Measurements from ENCODE around the gene SULT6B1. TPM values are rescaled to one million over a fixed set of nuclear protein-coding genes. Genes with fewer than 3 reads are reported as not detected.
"Not testable (repeated sequence)": the region's sequence is repeated elsewhere in the genome, so short reads cannot be mapped to it uniquely, and the experiment has no call there.

The SULT6B1 gene
- total RNA-seq, 2 experiments from 2014 or later, result not detected

DNA sequence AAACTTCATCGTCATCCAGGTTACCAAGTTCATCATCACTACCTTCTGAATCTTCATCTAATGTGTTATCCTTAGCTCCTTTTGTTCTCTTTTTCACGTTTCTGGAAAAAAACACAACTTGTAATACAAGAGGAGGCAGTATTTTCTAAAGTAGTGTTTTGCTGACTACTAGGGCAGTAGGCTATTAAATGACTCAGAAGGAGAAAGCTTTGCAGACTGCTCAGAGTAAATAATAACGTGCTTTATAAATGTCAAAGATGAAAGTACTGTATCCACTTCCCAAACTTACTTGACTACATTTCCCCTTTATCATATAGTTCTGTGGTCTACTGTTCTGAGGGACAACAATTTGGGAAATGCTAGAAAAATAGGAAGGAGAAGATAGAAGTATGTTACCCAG lies 23.5 kb upstream of the SULT6B1 start:
- Mint-ChIP-seq H3K4me3 (no peak overlapping the region), H3K27ac (no peak overlapping the region), H3K9me3 (ENCODE audit: insufficient read depth) (peaks cover 18% of the 10 kb centered on the region), H3K27me3 (ENCODE audit: low read depth) (no peaks in the 10 kb centered on the region), H3K4me1 (ENCODE audit: low read depth) (peaks cover 9% of the 10 kb centered on the region), H3K36me3 (ENCODE audit: low read depth) (peaks cover 78% of the 10 kb centered on the region)
- ATAC-seq (no peak), DNase-seq (no peak)
- ChIA-PET CTCF (interaction anchor here (1.2 to 1.3 kb wide), 3 partner anchors 11 to 51 kb away, joined by 3 to 4 read pairs (median 3); no protein-coding TSS in a partner anchor), POLR2A (no interaction called here)

DNA sequence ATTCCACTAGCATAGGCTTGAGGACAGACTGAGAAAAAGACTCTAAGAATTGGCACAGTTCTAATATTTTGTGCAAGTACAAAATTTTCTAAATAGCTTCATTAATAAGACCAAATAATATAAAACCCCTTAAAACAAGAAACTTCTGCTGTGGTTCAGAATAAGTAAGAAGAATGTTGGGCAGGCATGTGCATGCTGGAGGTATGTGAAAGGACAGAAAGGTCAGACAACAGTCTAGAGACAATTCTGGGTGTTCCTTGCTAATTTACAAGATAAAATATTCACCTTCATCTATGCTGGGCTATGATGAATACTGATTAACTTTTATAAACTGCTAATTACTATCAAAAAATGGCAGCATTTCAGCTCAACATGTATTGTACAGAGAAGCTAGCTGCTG lies 22.7 kb upstream of the SULT6B1 start:
- DNase-seq, result no peak
- POLR2A ChIA-PET, result no interaction called here
- ATAC-seq, result no peak

DNA sequence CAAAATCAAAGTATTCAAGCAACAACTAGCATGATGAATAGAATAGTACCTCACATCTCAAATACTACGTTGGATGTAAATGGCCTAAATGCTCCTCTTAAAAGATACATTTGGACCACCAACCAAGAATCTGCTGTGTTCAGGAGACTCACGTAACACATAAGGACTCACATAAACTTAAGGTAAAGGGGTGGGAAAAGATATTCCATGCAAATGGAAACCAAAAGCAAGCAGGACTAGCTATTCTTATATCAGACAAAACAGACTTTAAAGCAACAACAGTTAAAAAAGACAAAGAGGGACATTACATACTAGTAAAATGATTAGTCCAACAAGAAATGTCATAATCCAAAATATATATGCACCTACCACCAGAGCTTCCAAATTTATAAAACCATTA lies 18.3 kb upstream of the SULT6B1 start:
- CTCF ChIA-PET; ATAC-seq; H3K27ac Mint-ChIP-seq; POLR2A ChIA-PET; DNase-seq; H3K27me3 Mint-ChIP-seq (ENCODE audit: low read depth); H3K4me3 Mint-ChIP-seq: not testable (repeated sequence)
- peaks cover 15% of the 10 kb centered on the region for H3K4me1 Mint-ChIP-seq (ENCODE audit: low read depth)
- peaks cover 94% of the 10 kb centered on the region for H3K36me3 Mint-ChIP-seq (ENCODE audit: low read depth)
- H3K9me3 Mint-ChIP-seq (ENCODE audit: insufficient read depth), result peaks cover 41% of the 10 kb centered on the region

More for the DNA sequence above, 22.7 kb upstream of the SULT6B1 start:
- H3K9me3 Mint-ChIP-seq (ENCODE audit: insufficient read depth), result peaks cover 24% of the 10 kb centered on the region
- no peak overlapping the region for H3K4me3 Mint-ChIP-seq
- CTCF ChIA-PET, result interaction anchor here (1.3 kb wide), 1 partner anchor 51 kb away, joined by 3 read pairs; no protein-coding TSS in a partner anchor
- no peak overlapping the region for H3K27ac Mint-ChIP-seq
- H3K36me3 Mint-ChIP-seq (ENCODE audit: low read depth), result peaks cover 78% of the 10 kb centered on the region
- peaks cover 9% of the 10 kb centered on the region for H3K4me1 Mint-ChIP-seq (ENCODE audit: low read depth)
- H3K27me3 Mint-ChIP-seq (ENCODE audit: low read depth), result no peaks in the 10 kb centered on the region

DNA sequence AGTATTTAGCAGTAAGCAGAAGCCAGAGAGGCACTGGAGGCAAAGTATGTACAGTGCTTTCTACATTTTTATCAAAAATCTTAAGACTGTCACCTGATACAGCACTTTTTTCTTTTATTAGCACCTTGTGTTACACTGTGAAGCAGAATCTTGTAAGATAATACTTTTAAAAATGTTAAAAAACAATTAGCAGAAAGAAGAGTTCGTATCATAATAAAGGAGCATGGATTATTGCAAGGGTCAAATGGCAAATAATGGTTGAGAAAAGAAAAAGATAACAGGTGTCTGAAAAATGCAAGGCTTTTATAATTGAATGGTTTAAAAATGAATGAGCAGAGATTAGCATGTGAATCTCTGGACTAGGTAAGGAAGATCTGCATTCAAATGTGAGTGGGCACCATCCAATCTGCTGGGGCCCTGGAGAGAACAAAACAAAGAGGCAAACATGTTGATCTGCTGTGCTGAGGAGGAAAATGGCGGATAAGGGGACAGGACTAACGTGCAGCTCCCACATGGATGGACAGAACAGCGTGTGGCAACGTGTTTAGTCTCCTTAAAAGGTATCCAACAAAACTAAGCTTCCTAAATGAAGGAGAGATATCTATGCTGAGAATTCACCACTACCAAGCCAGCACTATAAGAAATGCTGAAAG lies 17.3 kb upstream of the SULT6B1 start:
- CTCF ChIA-PET, result no interaction called here
- H3K27me3 Mint-ChIP-seq (ENCODE audit: low read depth), result no peaks in the 10 kb centered on the region
- POLR2A ChIA-PET, result no interaction called here

DNA sequence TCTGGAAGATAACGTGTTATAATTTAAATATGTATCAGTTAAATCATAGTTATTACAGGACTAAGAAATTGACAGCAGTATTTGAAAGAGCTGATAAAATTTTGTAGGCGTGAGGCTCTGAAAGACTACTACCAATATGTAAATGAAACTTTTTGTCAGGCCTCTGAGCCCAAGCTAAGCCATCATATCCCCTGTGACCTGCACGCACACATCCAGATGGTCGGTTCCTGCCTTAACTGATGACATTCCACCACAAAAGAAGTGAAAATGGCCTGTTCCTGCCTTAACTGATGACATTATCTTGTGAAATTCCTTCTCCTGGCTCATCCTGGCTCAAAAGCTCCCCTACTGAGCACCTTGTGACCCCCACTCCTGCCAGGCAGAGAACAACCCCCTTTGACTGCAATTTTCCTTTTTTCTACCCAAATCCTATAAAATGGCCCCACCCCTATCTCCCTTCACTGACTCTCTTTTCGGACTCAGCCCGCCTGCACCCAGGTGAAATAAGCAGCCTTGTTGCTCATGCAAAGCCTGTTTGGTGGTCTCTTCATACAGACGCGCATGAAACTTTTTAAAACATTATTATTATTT lies 16.7 kb upstream of the SULT6B1 start:
- H3K4me3 Mint-ChIP-seq; ATAC-seq; CTCF ChIA-PET; DNase-seq; H3K27me3 Mint-ChIP-seq (ENCODE audit: low read depth): not testable (repeated sequence)
- POLR2A ChIA-PET, result interaction anchor here (0.6 to 0.7 kb wide), 3 partner anchors 24 to 239 kb away, joined by 3 read pairs; partner anchors contain the start of gene STRN
- peaks cover 90% of the 10 kb centered on the region for H3K36me3 Mint-ChIP-seq (ENCODE audit: low read depth)
- H3K27ac Mint-ChIP-seq, result peak overlapping the region; percentile 25
- H3K4me1 Mint-ChIP-seq (ENCODE audit: low read depth), result peaks cover 29% of the 10 kb centered on the region
- peaks cover 41% of the 10 kb centered on the region for H3K9me3 Mint-ChIP-seq (ENCODE audit: insufficient read depth)

More for the DNA sequence above, 17.3 kb upstream of the SULT6B1 start:
- Mint-ChIP-seq H3K36me3 (ENCODE audit: low read depth) (peaks cover 91% of the 10 kb centered on the region), H3K4me1 (ENCODE audit: low read depth) (peaks cover 23% of the 10 kb centered on the region), H3K9me3 (ENCODE audit: insufficient read depth) (peaks cover 41% of the 10 kb centered on the region), H3K27ac (no peak overlapping the region), H3K4me3 (no peak overlapping the region)
- DNase-seq, result no peak
- no peak for ATAC-seq

DNA sequence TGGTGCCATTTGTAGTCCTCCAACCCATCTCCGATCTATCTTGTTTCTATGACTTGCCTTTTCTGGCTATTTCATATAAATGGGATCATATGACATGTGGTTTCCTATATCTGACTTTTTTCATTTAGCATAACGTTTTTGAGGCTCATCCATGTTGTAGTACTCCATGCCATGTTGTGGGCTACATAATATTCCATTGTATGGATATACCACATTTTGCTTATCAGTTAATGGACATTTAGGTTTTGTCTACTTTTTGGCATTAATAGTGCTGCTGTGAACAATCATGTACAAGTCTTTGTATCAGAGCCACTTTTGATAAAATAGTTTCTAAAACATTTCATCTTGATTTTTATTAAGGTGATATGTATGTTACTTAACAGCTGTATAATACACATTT lies 15.2 kb upstream of the SULT6B1 start:
- ChIA-PET POLR2A (interaction anchor here (0.7 to 1.0 kb wide), 3 partner anchors 47 to 237 kb away, joined by 3 to 5 read pairs (median 4); partner anchors contain the start of gene EIF2AK2), CTCF (interaction anchor here (1.0 kb wide), 1 partner anchor 17 kb away, joined by 4 read pairs; no protein-coding TSS in a partner anchor)
- peaks cover 40% of the 10 kb centered on the region for H3K9me3 Mint-ChIP-seq (ENCODE audit: insufficient read depth)
- DNase-seq (no peak), ATAC-seq (no peak)
- no peaks in the 10 kb centered on the region for H3K27me3 Mint-ChIP-seq (ENCODE audit: low read depth)
- H3K4me1 Mint-ChIP-seq (ENCODE audit: low read depth), result peaks cover 34% of the 10 kb centered on the region
- H3K4me3 Mint-ChIP-seq, result no peak overlapping the region
- no peak overlapping the region for H3K27ac Mint-ChIP-seq
- peaks cover 85% of the 10 kb centered on the region for H3K36me3 Mint-ChIP-seq (ENCODE audit: low read depth)

DNA sequence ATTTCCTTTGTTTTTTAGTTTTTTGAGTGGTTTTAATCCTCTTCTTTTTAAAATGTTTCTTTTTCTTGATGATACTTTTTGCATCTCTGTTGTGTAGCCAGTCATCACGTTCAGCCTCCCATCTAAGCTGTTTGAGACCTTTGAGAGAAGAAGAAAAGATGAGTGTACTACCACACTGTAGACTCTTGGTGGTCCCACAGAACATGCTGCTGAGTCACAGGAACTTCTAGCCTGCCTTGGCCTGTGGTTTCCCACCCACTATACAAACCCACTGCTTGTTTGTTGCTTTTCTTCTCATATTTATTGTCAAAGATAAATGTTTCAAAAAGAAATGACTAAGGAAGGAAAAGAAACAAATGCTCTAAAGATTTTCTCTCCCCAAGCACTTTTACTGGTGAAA lies 13.3 kb upstream of the SULT6B1 start:
- ChIA-PET CTCF (interaction anchor here (0.8 to 1.8 kb wide), 5 partner anchors 10 to 676 kb away, joined by 3 to 10 read pairs (median 4); no protein-coding TSS in a partner anchor), POLR2A (interaction anchor here (1.0 kb wide), 1 partner anchor 45 kb away, joined by 3 read pairs; the partner anchor contains the start of gene EIF2AK2)
- Mint-ChIP-seq H3K36me3 (ENCODE audit: low read depth) (peaks cover 72% of the 10 kb centered on the region), H3K27me3 (ENCODE audit: low read depth) (no peaks in the 10 kb centered on the region), H3K4me3 (peak overlapping the region; percentile 31), H3K9me3 (ENCODE audit: insufficient read depth) (peaks cover 21% of the 10 kb centered on the region), H3K4me1 (ENCODE audit: low read depth) (peaks cover 36% of the 10 kb centered on the region), H3K27ac (peak overlapping the region; percentile 69)
- ATAC-seq, result peak; percentile 83
- peak; percentile 67 for DNase-seq

DNA sequence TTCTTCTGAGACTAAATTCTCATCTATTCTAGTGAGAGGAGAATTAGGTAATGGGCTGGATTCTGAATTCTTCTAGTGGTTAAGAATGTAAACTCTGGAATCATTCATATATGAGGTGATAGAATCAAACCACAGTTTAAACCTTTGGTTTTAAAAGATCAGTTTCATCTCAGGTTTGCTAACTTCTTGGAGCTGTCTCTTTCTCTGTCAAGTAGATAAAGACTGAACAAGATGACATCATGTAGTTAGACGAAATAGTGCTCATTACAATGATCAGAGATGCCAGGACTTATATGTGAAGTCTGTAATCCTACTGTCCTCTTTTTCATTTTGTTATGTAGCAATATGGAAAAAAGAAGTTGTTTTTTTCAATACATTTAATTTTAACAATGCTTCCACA lies 12.7 kb upstream of the SULT6B1 start:
- CTCF ChIA-PET, result interaction anchor here (0.8 to 1.8 kb wide), 5 partner anchors 11 to 676 kb away, joined by 3 to 10 read pairs (median 4); no protein-coding TSS in a partner anchor
- peaks cover 69% of the 10 kb centered on the region for H3K36me3 Mint-ChIP-seq (ENCODE audit: low read depth)
- POLR2A ChIA-PET, result interaction anchor here (1.0 to 1.1 kb wide), 2 partner anchors 30 to 45 kb away, joined by 3 to 4 read pairs; partner anchors contain the start of genes CEBPZ, EIF2AK2 and NDUFAF7
- peaks cover 17% of the 10 kb centered on the region for H3K9me3 Mint-ChIP-seq (ENCODE audit: insufficient read depth)
- no peak for DNase-seq
- H3K4me1 Mint-ChIP-seq (ENCODE audit: low read depth), result peaks cover 37% of the 10 kb centered on the region
- no peaks in the 10 kb centered on the region for H3K27me3 Mint-ChIP-seq (ENCODE audit: low read depth)
- H3K4me3 Mint-ChIP-seq, result no peak overlapping the region
- H3K27ac Mint-ChIP-seq, result peak overlapping the region; percentile 11
- ATAC-seq, result no peak

DNA sequence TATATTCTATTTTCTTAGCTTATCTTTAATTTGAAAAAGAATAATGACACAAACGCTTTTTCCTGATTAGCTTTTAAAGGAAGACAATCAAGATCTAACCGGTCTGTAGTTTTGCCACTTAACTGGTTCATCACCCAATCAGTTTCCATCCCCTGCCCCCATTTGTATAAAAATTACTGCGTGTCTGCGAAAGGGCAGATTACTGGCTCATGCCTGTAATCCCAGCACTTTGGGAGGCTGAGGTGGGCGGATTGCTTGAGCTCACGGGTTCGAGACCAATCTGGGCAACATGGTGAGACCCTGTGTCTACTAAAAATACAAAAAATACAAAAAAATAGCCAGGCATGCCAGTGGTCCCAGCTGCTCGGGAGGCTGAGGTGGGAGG lies 10.2 kb upstream of the SULT6B1 start:
- H3K4me3 Mint-ChIP-seq, result no peak overlapping the region
- POLR2A ChIA-PET, result no interaction called here
- H3K4me1 Mint-ChIP-seq (ENCODE audit: low read depth), result peaks cover 37% of the 10 kb centered on the region
- no peak overlapping the region for H3K27ac Mint-ChIP-seq
- peaks cover 5% of the 10 kb centered on the region for H3K9me3 Mint-ChIP-seq (ENCODE audit: insufficient read depth)
- no peaks in the 10 kb centered on the region for H3K27me3 Mint-ChIP-seq (ENCODE audit: low read depth)
- no peak for ATAC-seq
- peaks cover 45% of the 10 kb centered on the region for H3K36me3 Mint-ChIP-seq (ENCODE audit: low read depth)
- DNase-seq, result no peak
- CTCF ChIA-PET, result interaction anchor here (0.5 kb wide), 1 partner anchor 158 kb away, joined by 3 read pairs; no protein-coding TSS in a partner anchor

DNA sequence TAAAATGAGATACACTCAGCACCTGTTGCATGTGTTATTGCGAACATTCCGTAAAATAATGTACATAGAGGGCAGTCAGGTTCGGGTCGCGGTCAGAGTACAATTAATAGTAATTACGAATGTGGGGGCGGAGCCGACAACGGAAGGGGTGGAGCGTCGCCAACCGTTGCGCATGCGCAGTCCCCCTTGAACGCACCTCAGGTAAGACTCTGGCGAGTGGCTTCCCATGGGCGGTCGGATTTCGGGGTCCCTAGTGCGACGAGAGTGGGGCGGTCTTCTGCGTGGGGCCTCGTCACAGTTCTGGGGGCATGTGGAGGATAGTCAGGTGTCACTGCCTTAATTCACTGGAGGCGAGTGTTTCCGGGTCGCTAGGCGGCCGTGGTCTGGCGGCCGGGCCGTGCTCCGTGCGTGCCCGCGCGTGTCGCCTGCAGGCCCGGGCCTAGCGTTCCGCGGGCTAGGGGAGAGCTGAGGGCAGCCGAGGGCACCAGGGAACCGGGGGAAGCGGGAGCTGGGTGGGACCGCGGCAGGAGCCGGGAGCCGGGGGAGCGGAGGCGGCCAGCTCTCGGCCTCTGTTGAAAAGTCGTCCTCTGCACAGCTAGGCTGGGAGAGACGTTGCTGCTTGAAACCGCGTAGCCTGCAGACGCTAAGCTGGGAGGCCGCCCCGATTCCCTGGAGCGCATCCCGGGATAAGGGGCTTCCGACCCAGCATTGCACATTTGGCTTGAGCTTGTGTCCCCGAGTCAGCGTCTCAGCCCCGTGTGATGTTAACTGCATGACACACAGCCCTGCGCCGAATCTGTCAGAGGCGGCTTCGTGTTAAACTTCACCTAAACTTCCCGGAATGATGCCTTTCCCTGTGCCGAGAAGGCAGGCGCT lies 8.1 kb upstream of the SULT6B1 start, which contains the start of gene CEBPZOS:
Gene CEBPZOS (plus strand): TSS at position 177 of the 876 bp plus-strand sequence. CDS start 3,209 bp downstream, outside the sequence.
- peak within 1 kb of the TSS; percentile 97 for H3K27ac Mint-ChIP-seq
- peaks cover 2% of the 10 kb centered on the region for H3K27me3 Mint-ChIP-seq (ENCODE audit: low read depth)
- CTCF ChIA-PET, result interaction anchor here (1.1 to 1.2 kb wide), 2 partner anchors 27 to 199 kb away, joined by 3 to 6 read pairs; no protein-coding TSS in a partner anchor
- POLR2A ChIA-PET, result interaction anchor here (0.6 to 1.3 kb wide), 5 partner anchors 17 to 39 kb away, joined by 3 to 12 read pairs (median 4); partner anchors contain the start of genes EIF2AK2 and NDUFAF7
- H3K9me3 Mint-ChIP-seq (ENCODE audit: insufficient read depth), result no peaks in the 10 kb centered on the region
- H3K36me3 Mint-ChIP-seq (ENCODE audit: low read depth), result peaks cover 31% of the 10 kb centered on the region
- DNase-seq (peak; percentile 92), ATAC-seq (peak; percentile 86)
- peak within 1 kb of the TSS; percentile 91 for H3K4me3 Mint-ChIP-seq
- peaks cover 28% of the 10 kb centered on the region for H3K4me1 Mint-ChIP-seq (ENCODE audit: low read depth)

DNA sequence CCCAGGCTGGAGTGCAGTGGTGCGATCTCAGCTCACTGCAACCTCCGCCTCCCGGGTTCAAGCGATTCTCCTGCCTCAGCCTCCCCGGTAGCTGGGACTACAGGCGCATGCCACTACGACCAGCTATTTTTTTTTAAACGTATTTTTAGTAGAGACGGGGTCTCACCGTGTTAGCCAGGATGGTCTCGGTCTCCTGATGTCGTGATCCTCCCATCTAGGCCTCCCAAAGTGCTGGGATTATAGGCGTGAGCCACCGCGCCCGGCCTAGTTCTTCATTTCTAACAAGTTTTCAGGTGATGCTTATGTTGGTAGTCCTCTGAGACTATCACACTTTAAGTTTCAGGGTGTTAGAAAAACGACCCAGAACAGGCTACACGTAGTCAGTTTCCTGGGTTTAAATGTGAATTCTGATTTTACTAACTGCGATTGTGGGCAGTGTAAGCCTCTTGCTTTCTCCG lies 7.4 kb upstream of the SULT6B1 start:
- Mint-ChIP-seq H3K27ac (peak overlapping the region; percentile 97), H3K4me3 (peak overlapping the region; percentile 91), H3K4me1 (ENCODE audit: low read depth) (peaks cover 22% of the 10 kb centered on the region), H3K36me3 (ENCODE audit: low read depth) (peaks cover 26% of the 10 kb centered on the region)
- POLR2A ChIA-PET, result interaction anchor here (1.3 kb wide), 1 partner anchor 39 kb away, joined by 5 read pairs; the partner anchor contains the start of gene EIF2AK2
- DNase-seq; H3K27me3 Mint-ChIP-seq (ENCODE audit: low read depth); H3K9me3 Mint-ChIP-seq (ENCODE audit: insufficient read depth); ATAC-seq; CTCF ChIA-PET: not testable (repeated sequence)
